GM19240 (cell line): ENCODE measurements around the gene TBC1D8.

ENCODE experiments used
- DNase-seq: peaks from one replicate; pipeline ENCODE4 v3.0.0; 2011; ENCODE audit warnings: low spot score; ENCODE audit not compliant: insufficient read length

TBC1D8 gene

GRCh38 chr2:101162561-101163330 lies 11.6 kb upstream of the TBC1D8 start:
- no peak for DNase-seq

- DNase-seq: no peak
These were observed 10.5 kb upstream of the TBC1D8 start for GRCh38 chr2:101161658-101162057.

- no peak for DNase-seq
These were observed 9.3 kb upstream of the TBC1D8 start for GRCh38 chr2:101160454-101160853.

- DNase-seq: no peak
These were observed 8.3 kb upstream of the TBC1D8 start for GRCh38 chr2:101159526-101159925.

GRCh38 chr2:101157272-101157671 lies 6.1 kb upstream of the TBC1D8 start:
- no peak for DNase-seq

GRCh38 chr2:101153787-101154186 lies 2.6 kb upstream of the TBC1D8 start:
- no peak for DNase-seq

- DNase-seq: no peak
These were observed 2.0 kb upstream of the TBC1D8 start for GRCh38 chr2:101153077-101153707.

- peak; percentile 45 for DNase-seq
These were observed 1.3 kb upstream of the TBC1D8 start for GRCh38 chr2:101152272-101153076.

GRCh38 chr2:101151859-101152271 lies 683 bp upstream of the TBC1D8 start:
- no peak for DNase-seq

GRCh38 chr2:101150306-101151145 lies 656 bp downstream of the TBC1D8 start:
- no peak for DNase-seq

- DNase-seq: no peak
These were observed 1.7 kb downstream of the TBC1D8 start for GRCh38 chr2:101149241-101150192.

GRCh38 chr2:101148777-101149176 lies 2.4 kb downstream of the TBC1D8 start:
- no peak for DNase-seq

GRCh38 chr2:101147971-101148370 lies 3.2 kb downstream of the TBC1D8 start:
- no peak for DNase-seq

- no peak for DNase-seq
These were observed 4.1 kb downstream of the TBC1D8 start for GRCh38 chr2:101147062-101147461.

- no peak for DNase-seq
These were observed 4.6 kb downstream of the TBC1D8 start for GRCh38 chr2:101146535-101146934.

GRCh38 chr2:101145406-101145805 lies 5.8 kb downstream of the TBC1D8 start:
- no peak for DNase-seq

GRCh38 chr2:101142163-101142562 lies 9.0 kb downstream of the TBC1D8 start:
- no peak for DNase-seq

- DNase-seq: no peak
These were observed 10.1 kb downstream of the TBC1D8 start for GRCh38 chr2:101140978-101141655.

- DNase-seq: no peak
These were observed 10.9 kb downstream of the TBC1D8 start for GRCh38 chr2:101140237-101140636.

GRCh38 chr2:101139495-101139894 lies 11.7 kb downstream of the TBC1D8 start:
- DNase-seq: no peak
